ENCODE data around the gene FOXP1.

FOXP1 gene

DNA sequence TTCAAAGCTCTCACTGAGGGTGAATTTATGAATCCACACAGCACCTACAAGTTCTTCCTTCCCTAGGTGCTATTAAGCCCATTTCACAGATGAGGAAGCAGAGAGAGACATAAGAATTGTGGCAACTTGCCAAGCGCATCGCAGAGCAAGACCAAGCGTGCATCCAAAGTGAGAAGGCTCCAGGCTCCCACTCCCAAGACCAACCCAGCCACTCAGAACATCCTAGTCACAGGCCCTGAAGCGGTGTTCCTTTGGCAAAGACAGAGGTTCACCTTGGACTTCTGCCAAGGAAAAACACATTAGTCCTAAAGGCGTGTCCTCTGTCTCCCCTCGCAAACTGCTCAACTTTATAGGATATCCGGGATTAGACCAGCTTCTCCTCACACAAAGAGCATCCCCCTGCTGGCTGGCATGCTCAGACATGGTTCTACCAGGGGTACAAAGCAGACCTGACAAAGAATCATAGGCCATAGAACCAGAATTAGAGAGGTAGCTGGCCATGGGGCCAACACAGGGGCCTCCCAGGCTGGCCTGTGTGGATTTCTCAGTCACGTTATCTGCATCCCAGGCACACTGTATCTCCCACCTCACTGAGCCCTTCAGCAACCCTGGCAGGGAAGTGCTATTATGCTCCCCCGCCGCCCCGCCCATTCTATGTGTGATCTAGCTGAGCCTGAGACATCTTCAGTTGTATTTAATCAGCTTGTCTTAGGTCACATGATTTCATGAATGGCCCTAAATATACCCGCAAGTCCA, 160.2 kb downstream of the FOXP1 start:
- peak; percentile 45 for DNase-seq

DNA sequence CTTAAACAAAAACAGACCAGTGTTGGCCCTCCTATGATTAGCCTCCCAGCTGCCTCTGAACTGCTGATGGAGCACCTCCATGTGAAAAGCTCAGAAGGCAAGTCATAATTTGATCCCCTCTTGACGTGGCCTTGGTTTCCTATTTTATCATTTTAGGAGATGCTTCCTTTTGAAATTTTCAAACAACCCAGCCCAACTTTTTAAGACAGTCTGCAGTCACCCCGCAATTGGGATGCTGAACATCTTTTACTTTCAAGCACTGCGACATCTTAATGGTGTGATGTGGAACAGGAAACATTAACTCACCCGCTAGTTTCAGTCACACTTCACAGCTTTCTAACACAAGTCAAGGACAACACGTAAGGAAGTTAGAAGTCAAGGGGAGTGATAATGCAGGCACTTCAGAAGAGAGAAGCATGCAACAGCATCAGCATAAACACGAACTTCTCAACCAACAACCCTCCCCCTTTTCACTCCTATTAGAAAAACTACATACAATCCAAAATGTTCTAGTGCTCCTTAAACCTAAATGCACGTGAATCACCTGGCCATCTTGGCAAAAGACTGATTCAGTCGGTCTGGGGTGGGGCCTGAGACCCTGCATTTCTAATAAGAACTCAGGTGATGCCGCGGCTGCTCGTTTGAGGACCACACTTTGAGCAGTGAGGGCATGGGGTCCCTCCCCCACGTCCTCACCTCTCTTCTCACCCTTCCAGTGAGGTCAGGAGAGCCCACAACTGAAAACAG, 161.5 kb downstream of the FOXP1 start:
- no peak for DNase-seq

DNA sequence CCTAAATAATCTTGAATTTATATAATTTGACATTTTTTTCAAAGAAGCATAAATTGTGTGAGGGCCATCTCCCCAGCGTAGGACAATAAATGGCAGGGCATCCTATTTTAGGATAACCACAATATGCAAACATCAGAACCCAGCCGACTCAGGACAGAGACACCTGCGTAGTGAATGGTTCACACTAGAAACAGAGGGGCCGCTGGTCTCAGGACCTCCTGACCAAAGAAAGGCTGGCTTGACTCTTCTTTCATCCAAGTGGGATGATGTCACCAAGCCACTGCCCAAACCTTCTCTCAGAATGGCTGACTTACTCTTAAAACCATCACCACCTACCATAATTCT, 162.1 kb downstream of the FOXP1 start:
- no peak for DNase-seq

DNA sequence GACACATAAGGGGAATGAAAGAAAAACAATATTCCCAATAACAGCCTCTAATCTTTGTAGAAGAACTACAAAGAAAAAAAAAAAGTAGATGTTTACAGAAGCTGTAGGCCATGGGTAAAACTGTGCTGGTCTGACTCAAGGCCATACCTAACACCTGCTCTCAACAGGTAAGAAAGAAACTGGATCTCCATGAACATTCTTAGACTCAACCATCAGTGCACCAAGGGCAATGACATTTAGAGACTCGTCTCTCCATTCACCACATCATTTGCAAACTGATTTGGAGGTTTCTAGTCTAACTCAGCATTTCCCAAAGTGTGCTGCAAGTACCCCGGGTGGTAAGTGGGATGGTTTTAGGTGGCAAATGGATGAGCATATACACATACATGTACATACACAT, 164.2 kb downstream of the FOXP1 start:
- DNase-seq: no peak

DNA sequence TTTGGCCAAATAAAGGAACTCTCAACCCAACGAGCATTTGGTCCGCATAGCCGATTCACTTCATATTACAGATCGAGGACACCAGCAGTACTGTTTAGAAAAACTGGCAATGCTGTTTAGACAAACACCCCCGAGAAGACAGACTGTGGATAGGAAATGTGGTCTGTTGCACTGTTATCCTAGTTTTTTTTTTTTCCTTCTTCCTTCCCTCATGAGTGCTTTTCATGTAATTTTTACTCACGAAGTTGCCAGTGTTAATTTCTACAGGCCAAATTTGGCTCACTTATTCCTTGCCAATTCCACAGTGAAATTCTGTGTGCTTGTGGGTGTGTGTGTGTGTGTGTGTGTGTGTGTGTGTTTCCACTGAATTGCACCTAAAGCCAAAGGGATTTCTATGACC, 165.7 kb downstream of the FOXP1 start:
- no peak for DNase-seq

DNA sequence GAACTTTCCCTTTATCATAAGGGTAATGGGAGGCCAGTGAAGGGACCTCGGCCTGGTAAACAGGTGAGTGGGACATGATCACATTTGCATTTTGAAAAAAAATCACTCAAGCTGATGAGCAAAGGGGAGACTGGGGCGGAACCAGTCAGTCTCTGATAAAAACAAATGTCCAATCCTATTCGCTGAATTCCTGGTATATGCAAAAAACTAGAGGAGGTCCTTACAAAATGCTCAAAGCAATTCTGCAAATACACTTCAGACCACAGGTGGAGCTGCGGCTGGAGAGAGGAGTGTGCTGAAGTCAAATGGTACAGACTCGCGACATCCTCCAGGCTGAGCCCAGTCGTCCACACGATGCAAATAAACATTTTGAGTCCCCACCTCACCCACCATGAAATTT, 166.7 kb downstream of the FOXP1 start:
- DNase-seq: no peak

DNA sequence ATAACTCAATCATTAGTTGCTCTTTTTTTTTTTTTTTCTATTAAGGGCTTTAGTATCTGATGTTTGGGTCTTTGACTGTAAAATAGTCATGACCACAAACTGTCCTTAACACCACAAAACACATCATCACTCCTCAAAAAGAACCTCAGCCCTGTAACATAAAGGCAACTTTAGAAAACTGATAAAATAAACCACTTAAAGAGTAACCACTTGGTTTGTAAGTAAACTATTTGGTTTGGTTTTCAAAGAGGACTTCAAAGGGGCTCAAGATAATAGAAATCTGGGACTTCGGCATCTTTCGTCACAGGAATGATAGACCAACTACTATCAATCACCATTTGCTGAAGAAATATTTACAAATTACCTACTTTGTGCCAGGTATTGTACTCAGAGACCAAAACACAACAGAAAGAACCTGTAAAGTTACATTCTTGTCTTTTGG, 167.8 kb downstream of the FOXP1 start:
- peak; percentile 44 for DNase-seq

DNA sequence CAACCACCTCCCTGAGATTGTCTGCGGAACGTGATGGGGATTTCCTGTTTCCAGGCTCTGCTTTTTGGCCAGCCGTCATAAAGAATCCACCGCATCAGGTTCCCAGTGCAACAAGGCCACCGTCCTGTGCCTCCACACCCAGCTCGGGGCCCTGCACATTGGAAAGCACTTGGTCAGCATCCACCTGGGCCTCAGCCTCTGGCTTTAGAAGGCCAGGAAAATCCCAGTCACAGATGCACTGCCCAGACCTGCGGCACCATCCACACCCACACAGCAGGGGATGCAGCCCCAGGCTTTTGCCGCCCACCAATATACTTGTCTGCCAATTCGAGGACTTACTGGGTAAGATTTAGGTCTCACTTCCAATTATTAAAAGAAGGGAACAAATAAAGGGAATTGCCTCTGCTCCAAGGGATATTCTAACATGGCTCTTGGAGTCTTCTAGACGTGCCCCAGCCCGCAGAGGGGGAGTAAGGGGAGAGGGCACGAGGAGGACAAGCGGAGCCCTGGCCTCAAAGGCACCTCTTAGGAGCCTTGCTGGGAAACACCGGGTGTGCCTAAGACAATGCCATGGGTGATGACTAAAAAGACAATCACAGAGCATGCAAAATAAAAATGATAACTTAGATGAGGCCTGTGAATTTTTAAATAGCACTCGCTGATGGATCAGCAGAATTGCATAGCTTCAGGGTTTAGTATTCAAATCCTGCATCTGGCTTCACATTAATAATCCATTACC, 169.2 kb downstream of the FOXP1 start:
- no peak for DNase-seq

DNA sequence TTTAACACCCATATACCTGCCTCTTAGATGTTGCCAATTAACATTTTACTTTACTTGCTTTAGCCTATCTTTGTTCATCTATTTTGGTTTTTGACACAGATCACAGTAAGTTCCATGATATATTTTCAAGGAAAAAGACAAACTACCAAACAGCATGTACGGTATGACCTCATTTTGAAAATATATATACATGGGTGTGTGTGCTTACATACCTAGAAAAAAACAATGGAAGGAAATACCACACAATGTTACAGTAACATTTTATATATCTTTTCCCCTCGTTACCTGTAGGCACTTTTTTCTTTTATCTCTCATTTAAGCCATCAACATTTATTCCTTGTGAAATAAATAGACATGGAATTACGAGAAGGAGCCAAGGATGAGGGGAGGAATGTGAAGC, 170.0 kb downstream of the FOXP1 start:
- no peak for DNase-seq

DNA sequence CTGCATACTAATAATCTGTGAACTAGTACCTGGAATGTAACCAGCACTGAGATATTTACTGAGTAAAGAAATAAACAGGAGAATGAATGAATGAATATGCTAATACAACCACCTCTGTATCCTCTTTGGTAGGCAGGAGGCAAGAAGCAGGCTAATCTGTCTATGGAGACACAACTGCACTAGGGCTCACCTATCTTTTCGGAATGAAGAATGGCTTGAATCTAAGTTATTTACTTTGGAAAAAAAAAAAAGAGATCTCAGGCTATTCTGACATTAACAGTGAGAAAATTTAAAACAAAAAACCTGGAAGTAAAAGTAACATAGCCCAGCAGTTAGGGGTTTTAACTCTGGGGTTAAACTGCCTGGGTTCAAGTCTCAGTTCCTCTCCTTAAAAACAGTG, 174.2 kb downstream of the FOXP1 start:
- DNase-seq: no peak

DNA sequence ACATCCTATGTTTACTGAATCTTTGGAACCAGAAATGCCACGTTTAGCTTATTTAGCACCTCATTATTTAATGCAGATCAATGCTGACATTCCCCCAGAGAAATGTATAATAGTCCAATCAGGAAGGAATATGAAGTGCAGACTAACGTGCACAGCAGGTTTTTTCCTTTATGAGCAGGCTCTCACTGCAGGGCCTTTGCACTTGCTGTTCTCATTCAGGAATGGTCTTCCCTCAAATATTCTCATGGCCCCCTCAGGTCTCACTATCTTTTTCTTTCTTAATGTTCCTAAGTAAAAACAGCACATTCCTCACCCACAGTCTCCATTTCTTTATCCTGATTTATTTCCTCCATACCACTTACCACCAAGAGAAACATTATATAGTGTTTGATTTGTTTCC, 174.6 kb downstream of the FOXP1 start:
- no peak for DNase-seq

DNA sequence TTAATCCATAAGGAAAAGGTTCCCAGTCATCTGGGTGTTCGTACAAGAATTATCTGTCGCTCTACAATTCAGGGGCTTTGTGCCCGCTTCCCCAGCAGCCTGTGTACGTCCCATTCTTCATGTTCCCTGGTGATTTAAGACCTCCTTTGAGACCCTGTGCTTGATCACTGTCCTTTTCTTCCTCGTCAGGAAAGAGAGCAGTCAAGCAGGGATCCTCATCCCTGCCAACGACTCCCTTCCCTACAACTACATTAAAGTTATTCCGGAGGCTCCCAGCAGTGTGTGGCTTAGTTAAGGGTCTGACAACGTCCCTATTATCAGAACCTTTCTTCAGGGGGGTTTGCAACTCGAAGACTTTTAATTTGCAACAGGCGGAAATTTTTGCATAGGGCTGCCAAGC, 175.7 kb downstream of the FOXP1 start:
- DNase-seq: no peak

DNA sequence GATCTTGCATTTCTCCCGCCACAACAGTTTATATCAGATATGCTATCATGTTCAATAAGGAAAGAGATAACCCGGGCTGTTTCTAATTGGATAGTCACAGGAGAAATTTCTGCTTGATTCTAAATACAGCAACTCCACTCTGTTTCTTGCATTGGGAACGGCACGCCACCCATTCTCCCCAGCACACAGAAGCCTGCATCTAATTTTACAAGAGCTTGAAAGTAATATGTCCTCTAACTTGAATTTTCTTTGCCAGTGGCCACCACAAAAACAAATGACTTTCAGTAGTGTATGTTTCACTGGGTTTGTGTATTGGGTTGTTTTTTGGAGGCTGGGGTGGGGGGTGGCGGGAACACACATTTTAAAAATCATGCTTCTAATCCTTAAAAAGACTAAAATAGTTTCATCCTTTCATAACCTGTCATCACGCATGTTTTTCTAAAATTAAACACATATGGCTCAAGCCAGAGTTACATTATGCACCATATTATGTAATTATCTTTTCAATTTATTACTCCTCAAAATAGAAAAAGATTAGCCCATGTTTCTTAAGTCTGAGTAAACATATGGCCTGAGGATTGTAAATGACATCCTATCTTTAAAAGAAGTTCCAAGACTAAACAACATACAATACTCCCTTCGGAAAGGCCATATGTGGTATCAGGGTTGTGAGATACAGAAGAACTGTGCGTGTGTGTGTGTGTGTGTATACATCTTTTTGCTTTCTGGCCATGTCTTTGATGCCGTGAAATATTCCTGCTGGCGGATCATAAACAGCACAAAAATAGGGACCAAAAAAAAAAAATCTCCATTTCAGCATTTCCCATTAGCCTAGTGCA, 176.3 kb downstream of the FOXP1 start:
- peak; percentile 41 for DNase-seq

DNA sequence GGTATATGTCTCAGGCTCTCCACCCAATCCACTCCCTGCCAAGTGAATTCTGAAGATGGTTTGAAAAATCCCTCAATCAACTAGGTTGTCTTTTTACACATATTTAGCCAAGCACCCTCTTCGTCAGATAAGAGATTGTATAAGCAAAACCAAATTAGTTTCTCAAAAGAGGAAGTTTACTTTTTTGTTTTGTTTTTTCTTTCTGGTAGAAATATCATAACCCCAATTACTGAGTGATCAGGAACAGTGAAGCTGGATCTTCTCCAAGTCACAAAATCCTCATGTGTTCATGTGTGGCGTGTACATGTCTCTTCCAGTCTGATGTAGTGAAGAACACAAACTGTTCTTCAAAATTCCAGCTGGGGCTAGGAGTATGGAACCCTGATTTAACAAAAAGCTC, 180.6 kb downstream of the FOXP1 start:
- DNase-seq: no peak

DNA sequence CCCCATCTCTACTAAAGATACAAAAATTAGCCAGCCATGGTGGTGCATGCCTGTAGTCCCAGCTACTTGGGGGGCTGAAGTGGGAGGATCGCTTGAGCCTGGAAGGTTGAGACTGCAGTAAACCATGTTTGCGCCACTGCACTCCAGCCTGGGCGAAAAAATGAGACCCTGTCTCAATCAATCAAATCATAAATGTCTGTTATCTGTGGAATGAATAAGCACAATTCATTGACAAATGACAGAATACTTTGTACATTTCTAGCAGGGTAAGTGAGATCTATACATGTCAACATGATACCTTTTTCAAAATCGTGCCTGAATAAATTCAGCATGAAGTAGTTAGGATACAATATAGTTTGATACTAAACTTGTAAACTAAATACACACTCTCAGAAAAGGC, 181.2 kb downstream of the FOXP1 start:
- DNase-seq: no peak

DNA sequence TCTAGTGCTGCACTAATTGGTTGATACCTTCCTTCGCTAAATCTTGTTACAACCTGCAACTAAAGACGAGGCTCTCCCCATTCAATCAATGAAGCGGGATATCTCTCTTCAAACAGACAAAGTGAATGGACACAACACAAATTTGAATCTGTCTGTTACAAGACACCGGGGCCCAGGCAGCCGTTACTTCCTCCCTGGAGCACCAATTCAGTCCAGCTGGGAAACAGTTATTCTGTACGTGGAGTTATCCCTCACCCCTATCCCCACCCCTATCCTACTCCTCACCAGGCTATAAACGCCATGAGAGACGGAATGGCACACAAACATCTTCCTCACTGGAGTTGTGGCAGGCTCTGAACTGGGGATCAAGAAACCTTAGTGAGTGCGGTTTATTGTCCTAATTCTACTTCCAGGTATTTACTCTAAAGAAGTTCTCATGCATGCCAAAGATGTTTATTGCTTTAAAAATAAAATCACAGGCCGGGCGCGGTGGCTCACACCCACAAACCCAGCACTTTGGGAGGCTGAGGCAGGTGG, 181.8 kb downstream of the FOXP1 start:
- no peak for DNase-seq

DNA sequence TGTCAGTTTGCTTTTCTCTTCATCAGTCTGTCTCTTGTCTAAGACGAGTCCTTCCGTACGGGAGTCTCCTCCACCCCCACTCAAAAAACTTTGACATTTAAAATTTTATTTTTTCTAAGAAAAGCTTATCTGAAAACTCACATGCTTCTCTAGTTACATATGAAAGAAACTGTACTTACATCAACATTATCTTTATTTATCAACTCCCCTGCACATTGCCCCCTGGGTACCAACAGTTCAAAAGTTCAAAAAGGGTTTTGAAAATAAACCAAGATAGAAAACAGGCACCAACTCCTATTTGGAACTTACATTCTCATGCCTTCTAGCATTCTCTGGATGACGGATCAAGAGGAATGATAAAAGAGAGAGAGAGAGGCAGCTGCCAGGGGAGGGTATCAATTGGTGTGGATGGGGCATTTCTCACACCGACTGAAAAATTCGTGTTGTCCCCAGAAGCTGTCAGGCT, 182.5 kb downstream of the FOXP1 start:
- DNase-seq: no peak

DNA sequence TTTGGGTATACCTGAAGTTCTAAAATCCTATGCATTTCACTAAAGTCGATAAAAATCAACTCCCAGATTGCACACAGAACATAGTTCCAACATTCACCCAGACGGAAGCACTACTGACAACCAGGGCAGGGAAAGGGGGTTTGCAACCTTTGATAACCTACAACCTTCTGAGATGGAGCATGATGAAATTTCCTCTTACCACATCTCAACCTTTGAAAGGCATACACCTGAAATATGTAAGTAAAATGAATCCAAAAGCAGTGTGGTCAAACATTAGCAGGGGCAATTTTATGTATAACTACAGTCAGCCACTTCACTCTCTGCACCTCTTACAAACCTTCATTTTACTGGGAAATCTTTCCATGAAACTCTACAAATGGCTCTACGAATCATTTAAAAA, 184.1 kb downstream of the FOXP1 start:
- DNase-seq: no peak

DNA sequence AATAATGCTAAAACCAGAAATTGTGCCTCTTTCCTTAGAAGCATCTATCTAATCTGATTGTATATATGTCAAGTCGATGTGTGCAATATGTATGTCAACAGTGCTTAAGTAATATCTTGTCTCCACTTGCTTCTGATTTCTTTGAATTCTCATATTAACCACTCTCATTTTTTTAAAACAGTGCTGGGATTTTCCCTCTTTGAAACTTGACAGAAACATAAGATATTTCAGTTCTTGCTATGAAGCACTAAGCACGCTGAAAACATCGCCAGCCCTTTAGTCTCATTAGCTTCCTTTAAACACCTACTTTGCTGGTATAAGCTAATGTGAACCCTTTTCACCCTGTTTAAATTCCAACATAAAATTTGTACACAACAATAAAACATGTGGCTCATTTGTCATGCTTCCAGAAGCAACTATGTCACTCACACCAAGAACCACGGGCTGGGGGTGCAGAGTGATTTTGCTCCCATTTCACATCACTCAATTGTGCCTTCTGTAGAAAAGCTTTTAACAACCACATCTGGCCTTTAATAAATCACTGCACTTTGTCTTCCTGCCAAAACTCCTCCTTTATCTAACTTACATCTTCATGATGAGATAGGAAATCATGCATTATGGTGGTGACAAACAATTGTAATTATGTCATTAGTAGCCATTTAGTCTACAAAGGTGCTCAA, 185.2 kb downstream of the FOXP1 start:
- peak; percentile 53 for DNase-seq

DNA sequence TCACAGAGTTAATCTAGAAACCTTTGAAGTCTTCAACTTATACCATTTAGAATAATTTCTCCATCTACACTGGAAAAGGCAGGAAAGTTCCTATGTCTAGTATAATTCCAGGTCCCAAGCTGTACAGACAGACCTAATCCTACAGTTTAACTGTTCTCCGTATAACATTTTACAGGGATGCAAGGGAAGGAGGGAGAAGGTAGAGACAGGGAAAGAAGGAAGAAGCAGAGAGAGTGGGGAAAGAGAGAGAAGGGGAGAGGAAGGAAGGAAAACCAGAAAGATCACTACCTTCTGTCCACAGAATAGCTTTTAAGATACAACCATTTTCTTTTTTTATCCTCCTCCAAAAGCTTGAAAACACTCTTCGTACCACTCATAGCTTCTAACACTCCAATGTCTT, 185.8 kb downstream of the FOXP1 start:
- no peak for DNase-seq

DNA sequence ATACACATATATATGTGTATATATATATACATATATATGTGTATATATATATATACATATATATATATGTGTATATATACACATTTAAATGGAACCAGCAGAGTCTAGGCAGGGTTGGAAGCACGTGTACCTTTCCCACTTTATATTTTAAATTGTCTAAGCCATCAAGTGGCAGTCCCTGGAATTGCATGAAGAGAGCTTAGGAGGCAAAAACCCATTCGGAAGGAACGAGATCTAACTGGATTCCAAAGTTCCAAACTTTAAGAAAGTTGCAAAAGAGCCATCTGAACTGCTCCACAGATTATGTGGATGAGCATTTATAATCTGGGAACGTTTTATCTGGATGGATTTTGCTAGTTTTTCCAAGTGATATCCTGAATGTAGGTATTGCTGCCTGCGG, 186.5 kb downstream of the FOXP1 start:
- DNase-seq: no peak
